H1 (cell line): ENCODE results near the gene ZNF768. TPM values are rescaled to one million over a fixed set of nuclear protein-coding genes. Genes with fewer than 3 reads are reported as not detected.

Source experiments
- ATF2 ChIP-seq: IDR thresholded peaks from 2 replicates; pipeline ENCODE4 v1.6.1; 2012; ENCODE audit warnings: low read length, inconsistent platforms
- ATF3 ChIP-seq: IDR thresholded peaks from 2 replicates; pipeline ENCODE4 v1.6.1; 2011; ENCODE audit warnings: low read depth, mild to moderate bottlenecking, low read length; ENCODE audit not compliant: insufficient read depth
- BCL11A ChIP-seq, 2 experiments: IDR thresholded peaks; one replicate each; pipeline ENCODE4 v1.6.1; 2011; ENCODE audit warnings: low read depth in 2 of 2, low read length in 2 of 2, mild to moderate bottlenecking in 2 of 2
- CHD7 ChIP-seq: fragments of 300-600 bp; sonication (generic); IDR thresholded peaks from 2 replicates; pipeline ENCODE4 v1.7.1; 2012; ENCODE audit warnings: low read length, moderate library complexity, mild to moderate bottlenecking, inconsistent platforms; ENCODE audit not compliant: insufficient replicate concordance
- EGR1 ChIP-seq: IDR thresholded peaks from 2 replicates; pipeline ENCODE4 v1.6.1; 2011; ENCODE audit warnings: low read depth, low read length, borderline replicate concordance
- EP300 ChIP-seq, 2 experiments: IDR thresholded peaks; 1 replicate in 1 of 2; 2 replicates in 1 of 2; pipeline ENCODE4 v1.6.1; 2011 to 2012; ENCODE audit warnings: low read depth in 2 of 2, low read length in 2 of 2, mild to moderate bottlenecking in 2 of 2, borderline replicate concordance in 1 of 2, inconsistent platforms in 1 of 2, moderate library complexity in 1 of 2
- HDAC6 ChIP-seq: IDR thresholded peaks from one replicate; pipeline ENCODE4 v1.7.1; 2012; ENCODE audit warnings: low read depth, mild to moderate bottlenecking, inconsistent platforms, low read length, moderate library complexity
- SIN3A ChIP-seq, 2 experiments: IDR thresholded peaks in 1 of 2; conservative IDR thresholded peaks in 1 of 2; 2 replicates each; pipeline ENCODE4 v1.6.1; 2011 to 2012; ENCODE audit warnings: low read length in 2 of 2, improper control_type of control experiment in 1 of 2, low read depth in 1 of 2, mild to moderate bottlenecking in 1 of 2
- SP1 ChIP-seq: IDR thresholded peaks from 2 replicates; pipeline ENCODE4 v1.6.1; 2011; ENCODE audit warnings: low read depth, low read length
- polyA plus RNA-seq, 7 experiments: library from polyadenylated mRNA; depleted of rRNA in 3 of 7; stranded (reverse) in 5 of 7; unstranded in 2 of 7; fragments of >200 nt in 5 of 7; fragments of 200-250 nt in 2 of 7; gene quantifications; 1 replicate in 5 of 7; 2 replicates in 1 of 7; 4 replicates in 1 of 7; pipeline versions ENCODE4 v1.2.1 to v1.2.3, GENCODE V29; 2011 to 2013; ENCODE audit warnings: missing spikeins in 2 of 7, mixed read lengths in 2 of 7
- total RNA-seq: library from RNA; stranded (reverse); fragmentation: NEBNext Ultra II Directional; extraction: Animal tissue kit (Norgen Biotek cat#: 25700); gene quantifications from 2 replicates; pipeline ENCODE4 v1.2.1, GENCODE V29; 2021

ZNF768 gene
- total and polyA plus RNA-seq, 2 of the 8 experiments (the other 6 are each of a cell fraction or from before 2014, with no cell fraction given) = 36.1 to 47.7 TPM

- TF ChIP-seq CHD7 = no peak
- TF ChIP-seq ATF3 = no peak
- TF ChIP-seq EGR1 = no peak
- TF ChIP-seq HDAC6 = no peak
- TF ChIP-seq BCL11A (IDR thresholded peaks at IDR 0.05; ENCODE audit: low read depth in 2 of 2, low read length in 2 of 2) = no peak
- no peak for TF ChIP-seq ATF2
- TF ChIP-seq SIN3A (conservative IDR thresholded peaks at IDR 0.05 in 1 of 2, IDR thresholded peaks at IDR 0.05 in 1 of 2; ENCODE audit: low read depth in 1 of 2, low read length in 2 of 2) = no peak
- TF ChIP-seq EP300 (IDR thresholded peaks at IDR 0.05; ENCODE audit: borderline replicate concordance in 1 of 2, low read depth in 2 of 2, low read length in 2 of 2) = no peak
- no peak for TF ChIP-seq SP1
Measured at GRCh38 chr16:30565526-30565925, 39.2 kb upstream of the ZNF768 start (continued).
